ENCODE data around the gene HDAC7. TPM values are rescaled to one million over a fixed set of nuclear protein-coding genes. Genes with fewer than 3 reads are reported as not detected.
A peak's percentile ranks its signal among the peaks of the same experiment; 100 is the strongest.

Gene HDAC7
- total and polyA plus RNA-seq, 5 donors from 2014 or later = 14.0 to 163 (median 15.4) TPM

- Histone ChIP-seq H3K9me3 (ENCODE audit: control insufficient read depth in 2 of 2, low read length in 2 of 2) (no peaks in the 10 kb centered on the region), H3K4me1 (ENCODE audit: control insufficient read depth, insufficient read depth, low read length, poor library complexity, severe bottlenecking) (no peaks in the 10 kb centered on the region), H3K27ac (ENCODE audit: insufficient read depth, low read length, poor library complexity, severe bottlenecking) (no peak overlapping the region), H3K27me3 (ENCODE audit: control insufficient read depth, insufficient read depth, low read length) (no peaks in the 10 kb centered on the region), H3K36me3 (ENCODE audit: control insufficient read depth, insufficient read depth, low read length) (peaks cover 53% of the 10 kb centered on the region), H3K4me3 (ENCODE audit: low read depth, low read length) (no peak overlapping the region)
- no peak for ATAC-seq (ENCODE audit: low read depth in 2 of 2)
- Mint-ChIP-seq H3K9me3 (peaks cover 0 to 2% (median 0%) of the 10 kb centered on the region in 7 donors), H3K36me3 (peaks cover 21% of the 10 kb centered on the region), H3K4me1 (peaks cover 5 to 11% (median 10%) of the 10 kb centered on the region in 4 donors), H3K27ac (peak overlapping the region in 2 of 3 donors; percentile 58 to 71), H3K4me3 (no peak overlapping the region), H3K27me3 (no peaks in the 10 kb centered on the region)
- DNase-seq = no peak
Measured at GRCh38 chr12:47783024-47783755, 36.5 kb downstream of the HDAC7 start.

DNA sequence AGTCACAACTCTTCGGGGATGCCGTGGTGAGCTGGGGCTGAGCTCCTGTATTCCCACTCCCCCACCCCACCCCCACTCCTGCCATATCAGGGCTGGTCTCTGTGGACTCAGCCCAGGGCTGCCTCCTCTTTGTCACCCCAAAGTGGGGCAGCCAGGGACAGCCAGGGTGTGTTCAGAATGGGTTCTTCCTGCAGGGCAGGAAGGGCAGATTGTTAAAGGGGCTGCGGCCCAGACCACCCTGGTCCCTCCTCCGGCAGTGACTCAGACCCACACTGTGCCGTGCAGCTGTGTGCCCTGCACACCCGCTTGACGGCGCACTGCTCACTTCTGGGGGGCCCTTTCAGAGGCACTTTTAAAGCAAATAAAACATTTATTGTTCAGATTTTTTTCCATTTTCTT is 37.3 kb downstream of the HDAC7 start:
- Mint-ChIP-seq H3K9me3 (peaks cover 0 to 2% (median 0%) of the 10 kb centered on the region in 7 donors), H3K27me3 (no peaks in the 10 kb centered on the region), H3K4me3 (no peak overlapping the region), H3K36me3 (peaks cover 14% of the 10 kb centered on the region), H3K4me1 (peaks cover 5 to 14% (median 10%) of the 10 kb centered on the region in 4 donors), H3K27ac (peak overlapping the region in 1 of 3 donors; percentile 58)
- H3K4me1 ChIP-seq (ENCODE audit: control insufficient read depth, insufficient read depth, low read length, poor library complexity, severe bottlenecking) = no peaks in the 10 kb centered on the region
- peaks cover 45% of the 10 kb centered on the region for H3K36me3 ChIP-seq (ENCODE audit: control insufficient read depth, insufficient read depth, low read length)
- ATAC-seq (ENCODE audit: low read depth in 2 of 2) = no peak
- H3K27ac ChIP-seq (ENCODE audit: insufficient read depth, low read length, poor library complexity, severe bottlenecking) = no peak overlapping the region
- no peaks in the 10 kb centered on the region for H3K27me3 ChIP-seq (ENCODE audit: control insufficient read depth, insufficient read depth, low read length)
- no peak for DNase-seq
- no peaks in the 10 kb centered on the region for H3K9me3 ChIP-seq (ENCODE audit: control insufficient read depth in 2 of 2, low read length in 2 of 2)
- H3K4me3 ChIP-seq (ENCODE audit: low read depth, low read length) = no peak overlapping the region

DNA sequence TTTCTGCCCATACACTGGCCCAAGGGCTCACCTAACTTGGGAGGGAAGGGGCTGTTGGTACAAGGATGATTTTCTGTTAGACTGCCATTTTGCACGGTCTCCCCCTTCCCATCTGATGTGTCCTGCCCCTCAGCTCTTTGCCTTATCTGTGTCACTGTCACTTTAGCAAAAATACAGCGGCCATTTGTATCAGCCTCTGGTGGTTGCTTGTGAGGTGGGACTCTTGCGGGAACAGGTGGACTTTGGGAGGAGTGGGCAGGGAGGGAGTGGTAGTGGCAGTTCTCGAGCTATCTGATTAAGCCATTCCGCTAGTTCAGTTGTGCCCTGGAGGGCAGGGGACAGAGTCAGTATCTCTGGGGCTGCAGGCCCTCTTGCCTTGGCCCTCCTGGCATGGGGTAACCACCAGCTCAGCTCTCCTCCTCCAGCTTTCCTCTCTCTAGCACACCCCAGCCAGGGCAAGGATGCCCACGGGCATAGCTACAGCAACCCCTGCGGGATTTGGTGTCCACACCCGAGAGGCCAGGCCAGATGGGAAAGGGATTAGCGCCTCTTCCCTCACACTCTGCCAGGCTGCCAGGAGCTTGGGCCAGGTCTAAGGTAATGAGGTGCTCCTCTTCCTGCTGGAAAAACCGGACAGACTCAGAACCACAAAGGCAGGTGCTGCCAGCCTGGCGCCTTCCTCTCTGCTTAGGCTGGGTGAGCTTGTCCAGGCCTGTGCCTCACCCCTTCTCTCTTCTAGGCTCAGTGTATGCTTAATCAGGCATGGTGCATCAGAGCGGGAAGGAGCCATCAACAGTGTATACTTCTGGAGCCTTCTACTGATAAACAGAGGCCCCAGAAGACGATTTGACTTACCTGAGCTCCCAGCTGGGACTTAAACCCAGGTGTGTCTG is 38.0 kb downstream of the HDAC7 start:
- H3K27ac ChIP-seq (ENCODE audit: insufficient read depth, low read length, poor library complexity, severe bottlenecking) = no peak overlapping the region
- Mint-ChIP-seq H3K9me3 (peaks cover 0 to 2% (median 0%) of the 10 kb centered on the region in 7 donors), H3K4me1 (peaks cover 5 to 14% (median 10%) of the 10 kb centered on the region in 4 donors), H3K27me3 (no peaks in the 10 kb centered on the region), H3K4me3 (no peak overlapping the region), H3K36me3 (peaks cover 10% of the 10 kb centered on the region), H3K27ac (peak overlapping the region; percentile 58 to 86 (median 85))
- no peak overlapping the region for H3K4me3 ChIP-seq (ENCODE audit: low read depth, low read length)
- no peaks in the 10 kb centered on the region for H3K27me3 ChIP-seq (ENCODE audit: control insufficient read depth, insufficient read depth, low read length)
- no peak for ATAC-seq (ENCODE audit: low read depth in 2 of 2)
- no peak for DNase-seq
- peaks cover 38% of the 10 kb centered on the region for H3K36me3 ChIP-seq (ENCODE audit: control insufficient read depth, insufficient read depth, low read length)
- H3K9me3 ChIP-seq (ENCODE audit: control insufficient read depth in 2 of 2, low read length in 2 of 2) = no peaks in the 10 kb centered on the region
- H3K4me1 ChIP-seq (ENCODE audit: control insufficient read depth, insufficient read depth, low read length, poor library complexity, severe bottlenecking) = no peaks in the 10 kb centered on the region

DNA sequence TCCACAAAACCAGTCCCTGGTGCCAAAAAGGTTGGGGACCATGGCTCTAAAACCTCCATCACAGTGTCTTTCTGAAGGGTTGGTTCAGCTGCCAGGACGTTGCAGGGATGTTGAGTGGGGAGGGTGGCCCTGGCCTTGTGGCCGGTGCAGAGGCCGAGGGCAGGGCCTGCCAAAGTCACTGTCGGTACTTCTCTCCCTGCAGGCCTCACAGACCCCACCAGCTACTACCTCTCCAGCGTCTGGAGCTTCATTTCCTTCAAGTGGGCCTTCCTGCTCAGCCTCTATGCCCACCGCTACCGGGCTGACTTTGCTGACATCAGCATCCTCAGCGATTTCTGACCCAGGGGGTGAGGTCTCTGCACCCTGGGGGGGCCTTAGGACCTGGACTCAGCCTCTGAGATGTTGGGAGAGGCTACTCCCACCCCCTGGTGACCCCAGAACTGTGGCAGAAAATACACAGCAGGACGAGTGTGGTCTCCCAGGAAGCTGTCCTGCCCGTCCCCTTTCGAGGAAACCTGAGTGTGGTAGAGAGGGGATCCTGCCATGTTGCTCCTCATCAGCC is 39.7 kb downstream of the HDAC7 start:
- H3K27ac Mint-ChIP-seq = peak overlapping the region in 1 of 3 donors; percentile 74
- no peak for ATAC-seq (ENCODE audit: low read depth in 2 of 2)

DNA sequence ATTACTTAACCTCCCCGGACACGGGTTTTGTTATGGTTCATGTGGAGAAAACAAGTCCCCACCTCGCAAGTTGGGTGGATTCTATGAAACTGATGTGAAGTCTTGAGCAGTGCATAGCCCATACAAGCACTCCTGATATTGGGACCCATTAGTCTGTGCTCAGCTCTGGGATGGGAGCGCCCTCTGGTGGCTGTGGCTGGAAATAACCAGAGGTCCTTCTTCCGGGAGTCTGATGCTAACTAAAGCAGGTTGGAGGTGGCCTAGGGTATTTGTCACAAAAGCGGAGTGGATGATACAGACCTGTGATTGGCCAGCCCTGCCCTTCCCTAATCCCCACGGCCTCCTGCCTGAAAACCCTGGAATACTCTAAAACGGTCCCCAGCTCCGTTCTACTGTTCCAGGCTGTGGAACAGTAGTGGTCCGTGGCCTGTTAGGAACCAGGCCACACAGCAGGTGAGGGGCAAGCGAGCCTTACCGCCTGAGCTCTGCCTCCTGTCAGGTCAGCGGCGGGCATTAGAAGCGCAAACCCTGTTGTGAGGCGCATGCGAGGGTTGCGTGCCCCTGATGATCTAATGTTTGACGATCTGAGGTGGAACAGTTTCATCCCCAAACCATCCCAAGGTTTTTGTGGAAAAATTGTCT is 40.3 kb downstream of the HDAC7 start:
- ATAC-seq (ENCODE audit: low read depth in 2 of 2) = peak; percentile 90 to 92
- no peaks in the 10 kb centered on the region for H3K4me1 ChIP-seq (ENCODE audit: control insufficient read depth, insufficient read depth, low read length, poor library complexity, severe bottlenecking)
- H3K27ac Mint-ChIP-seq = peak overlapping the region in 2 of 3 donors; percentile 74 to 75
- peaks cover 16% of the 10 kb centered on the region for H3K36me3 ChIP-seq (ENCODE audit: control insufficient read depth, insufficient read depth, low read length)
- no peak overlapping the region for H3K4me3 ChIP-seq (ENCODE audit: low read depth, low read length)
- DNase-seq = peak; percentile 81 to 91 (median 87)
- no peaks in the 10 kb centered on the region for H3K9me3 ChIP-seq (ENCODE audit: control insufficient read depth in 2 of 2, low read length in 2 of 2)
- H3K4me1 Mint-ChIP-seq = peaks cover 5 to 28% (median 12%) of the 10 kb centered on the region in 4 donors
- no peaks in the 10 kb centered on the region for H3K27me3 ChIP-seq (ENCODE audit: control insufficient read depth, insufficient read depth, low read length)
- H3K27ac ChIP-seq (ENCODE audit: insufficient read depth, low read length, poor library complexity, severe bottlenecking) = no peak overlapping the region
- no peaks in the 10 kb centered on the region for H3K27me3 Mint-ChIP-seq
- H3K4me3 Mint-ChIP-seq = peak overlapping the region in 2 of 4 donors; percentile 36 to 61
- peaks cover 3% of the 10 kb centered on the region for H3K36me3 Mint-ChIP-seq
- H3K9me3 Mint-ChIP-seq = peaks cover 0 to 2% (median 0%) of the 10 kb centered on the region in 7 donors

More for the DNA sequence above, 39.7 kb downstream of the HDAC7 start:
- DNase-seq = no peak
- Histone ChIP-seq H3K27me3 (ENCODE audit: control insufficient read depth, insufficient read depth, low read length) (no peaks in the 10 kb centered on the region), H3K4me1 (ENCODE audit: control insufficient read depth, insufficient read depth, low read length, poor library complexity, severe bottlenecking) (no peaks in the 10 kb centered on the region), H3K4me3 (ENCODE audit: low read depth, low read length) (no peak overlapping the region), H3K36me3 (ENCODE audit: control insufficient read depth, insufficient read depth, low read length) (peaks cover 21% of the 10 kb centered on the region), H3K27ac (ENCODE audit: insufficient read depth, low read length, poor library complexity, severe bottlenecking) (no peak overlapping the region), H3K9me3 (ENCODE audit: control insufficient read depth in 2 of 2, low read length in 2 of 2) (no peaks in the 10 kb centered on the region)
- H3K9me3 Mint-ChIP-seq = peaks cover 0 to 2% (median 0%) of the 10 kb centered on the region in 7 donors
- peaks cover 5 to 22% (median 10%) of the 10 kb centered on the region in 4 donors for H3K4me1 Mint-ChIP-seq
- no peaks in the 10 kb centered on the region for H3K27me3 Mint-ChIP-seq
- peaks cover 6% of the 10 kb centered on the region for H3K36me3 Mint-ChIP-seq
- H3K4me3 Mint-ChIP-seq = no peak overlapping the region

GRCh38 chr12:47778881-47779280 is 40.8 kb downstream of the HDAC7 start:
- H3K27me3 Mint-ChIP-seq = no peaks in the 10 kb centered on the region
- H3K36me3 ChIP-seq (ENCODE audit: control insufficient read depth, insufficient read depth, low read length) = peaks cover 11% of the 10 kb centered on the region
- no peak for DNase-seq
- peak overlapping the region in 2 of 4 donors; percentile 36 to 73 for H3K4me3 Mint-ChIP-seq
- no peaks in the 10 kb centered on the region for H3K9me3 ChIP-seq (ENCODE audit: control insufficient read depth in 2 of 2, low read length in 2 of 2)
- peaks cover 3% of the 10 kb centered on the region for H3K36me3 Mint-ChIP-seq
- no peak overlapping the region for H3K27ac ChIP-seq (ENCODE audit: insufficient read depth, low read length, poor library complexity, severe bottlenecking)
- H3K4me3 ChIP-seq (ENCODE audit: low read depth, low read length) = no peak overlapping the region
- no peak for ATAC-seq (ENCODE audit: low read depth in 2 of 2)
- H3K27ac Mint-ChIP-seq = peak overlapping the region in 1 of 3 donors; percentile 74
- peaks cover 3% of the 10 kb centered on the region for H3K4me1 ChIP-seq (ENCODE audit: control insufficient read depth, insufficient read depth, low read length, poor library complexity, severe bottlenecking)
- H3K9me3 Mint-ChIP-seq = peaks cover 0 to 2% (median 0%) of the 10 kb centered on the region in 7 donors
- H3K27me3 ChIP-seq (ENCODE audit: control insufficient read depth, insufficient read depth, low read length) = no peaks in the 10 kb centered on the region
- peaks cover 5 to 34% (median 15%) of the 10 kb centered on the region in 4 donors for H3K4me1 Mint-ChIP-seq
